ENCODE results near the gene CCNY.

DNA sequence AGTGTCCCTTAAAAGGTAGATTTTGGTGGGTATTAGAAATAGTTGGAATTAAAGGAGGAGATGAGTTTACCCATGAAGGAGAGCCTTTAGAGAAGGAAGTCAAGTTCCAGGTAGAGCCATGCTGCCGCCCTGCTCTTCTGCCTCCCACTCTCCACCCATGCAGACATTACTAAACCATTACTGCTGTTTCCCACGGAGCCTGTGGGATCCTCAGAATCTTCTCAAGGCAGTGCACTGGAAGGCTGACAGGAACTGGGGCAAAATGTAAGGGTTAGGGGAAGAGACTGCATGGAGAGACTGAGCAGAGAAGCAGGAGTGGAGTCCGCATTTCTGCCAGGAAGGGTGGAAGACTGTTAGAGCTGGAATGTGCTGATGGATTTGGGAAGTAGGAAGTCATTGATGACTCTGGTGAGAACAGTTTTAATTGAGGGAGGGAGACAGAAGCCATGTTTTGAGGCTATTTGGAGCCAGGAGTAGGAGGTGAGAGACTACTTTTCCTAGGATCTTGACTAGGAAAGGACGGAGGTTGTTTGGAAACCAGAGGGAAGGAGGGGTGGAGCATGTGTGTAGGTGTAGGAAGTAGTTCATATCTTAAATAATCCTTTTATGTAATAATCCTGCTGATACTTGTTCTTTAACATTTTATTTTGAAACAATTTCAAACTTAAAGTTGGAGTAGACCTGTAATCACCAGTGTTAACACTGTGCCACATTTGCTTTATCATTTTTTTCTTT, 109.0 kb downstream of the CCNY start:
- no peak for TF ChIP-seq POLR2A (IDR thresholded peaks at IDR 0.05)
- TF ChIP-seq, protein P1, sequence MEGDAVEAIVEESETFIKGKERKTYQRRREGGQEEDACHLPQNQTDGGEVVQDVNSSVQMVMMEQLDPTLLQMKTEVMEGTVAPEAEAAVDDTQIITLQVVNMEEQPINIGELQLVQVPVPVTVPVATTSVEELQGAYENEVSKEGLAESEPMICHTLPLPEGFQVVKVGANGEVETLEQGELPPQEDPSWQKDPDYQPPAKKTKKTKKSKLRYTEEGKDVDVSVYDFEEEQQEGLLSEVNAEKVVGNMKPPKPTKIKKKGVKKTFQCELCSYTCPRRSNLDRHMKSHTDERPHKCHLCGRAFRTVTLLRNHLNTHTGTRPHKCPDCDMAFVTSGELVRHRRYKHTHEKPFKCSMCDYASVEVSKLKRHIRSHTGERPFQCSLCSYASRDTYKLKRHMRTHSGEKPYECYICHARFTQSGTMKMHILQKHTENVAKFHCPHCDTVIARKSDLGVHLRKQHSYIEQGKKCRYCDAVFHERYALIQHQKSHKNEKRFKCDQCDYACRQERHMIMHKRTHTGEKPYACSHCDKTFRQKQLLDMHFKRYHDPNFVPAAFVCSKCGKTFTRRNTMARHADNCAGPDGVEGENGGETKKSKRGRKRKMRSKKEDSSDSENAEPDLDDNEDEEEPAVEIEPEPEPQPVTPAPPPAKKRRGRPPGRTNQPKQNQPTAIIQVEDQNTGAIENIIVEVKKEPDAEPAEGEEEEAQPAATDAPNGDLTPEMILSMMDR (IDR thresholded peaks at IDR 0.05) = no peak
- TF ChIP-seq EP300 (IDR thresholded peaks at IDR 0.05) = no peak
